GM04503 (cell line): ENCODE data around the gene NRTN.
"Not testable (repeated sequence)": the region's sequence is repeated elsewhere in the genome, so short reads cannot be mapped to it uniquely, and the experiment has no call there.

Source experiments
- DNase-seq: peaks from one replicate; pipeline ENCODE4 v3.0.0-alpha.2; 2012; ENCODE audit warnings: low read depth

NRTN gene

GRCh38 chr19:5804516-5805461, at the start of gene NRTN:
Gene NRTN (plus strand): TSS chr19:5805067. CDS start chr19:5824166, 19,099 bp downstream.
- no peak for DNase-seq

- DNase-seq = no peak
These were observed 42.2 kb upstream of the NRTN start for GRCh38 chr19:5762608-5763217.

GRCh38 chr19:5765220-5765619, 39.6 kb upstream of the NRTN start:
- no peak for DNase-seq

- DNase-seq = no peak
These were observed 36.9 kb upstream of the NRTN start for GRCh38 chr19:5767949-5768348.

- DNase-seq = no peak
These were observed 32.5 kb upstream of the NRTN start for GRCh38 chr19:5772416-5772815.

GRCh38 chr19:5773276-5773675, 31.6 kb upstream of the NRTN start:
- DNase-seq = no peak

GRCh38 chr19:5774921-5775320, 29.9 kb upstream of the NRTN start:
- DNase-seq = no peak

GRCh38 chr19:5775668-5776309, 29.1 kb upstream of the NRTN start:
- peak; percentile 42 for DNase-seq

GRCh38 chr19:5778402-5778801, 26.5 kb upstream of the NRTN start:
- DNase-seq = no peak

GRCh38 chr19:5780916-5781315, 24.0 kb upstream of the NRTN start:
- not testable (repeated sequence) for DNase-seq

GRCh38 chr19:5782322-5782721, 22.5 kb upstream of the NRTN start:
- DNase-seq = no peak

- no peak for DNase-seq
These were observed 21.6 kb upstream of the NRTN start for GRCh38 chr19:5782945-5783919.

- DNase-seq = no peak
These were observed 20.2 kb upstream of the NRTN start, which contains the start of gene PRR22 for GRCh38 chr19:5784581-5785147. Gene PRR22 (minus strand): TSS chr19:5784746. CDS start chr19:5784660, 86 bp downstream.

GRCh38 chr19:5785423-5785822, 19.4 kb upstream of the NRTN start:
- no peak for DNase-seq

- DNase-seq = no peak
These were observed 18.1 kb upstream of the NRTN start for GRCh38 chr19:5786593-5787408.

GRCh38 chr19:5787409-5788182, 17.3 kb upstream of the NRTN start:
- no peak for DNase-seq

- no peak for DNase-seq
These were observed 16.4 kb upstream of the NRTN start for GRCh38 chr19:5788422-5788821.

GRCh38 chr19:5789351-5789761, 15.5 kb upstream of the NRTN start:
- no peak for DNase-seq

- DNase-seq = no peak
These were observed 14.8 kb upstream of the NRTN start for GRCh38 chr19:5789886-5790558.
